K562 (cell line): ENCODE measurements around the gene DVL2. TPM values are rescaled to one million over a fixed set of nuclear protein-coding genes. Genes with fewer than 3 reads are reported as not detected.

Source experiments
- ATAC-seq: fragments of 200-7000 bp; cut with Tn5 transposase; 3 replicates; pipeline ENCODE4 v1.9.1; 2020; ENCODE audit warnings: moderate library complexity
- BruUV-seq: library from RNA; stranded (reverse); fragments of 400-500 nt; replicated peaks from 2 replicates; lab custom pipeline; 2021; lab: Mats Ljungman, UMichigan
- CTCF ChIA-PET: fragments of 300-600 bp; formaldehyde crosslinking; extraction: SDS; loops from one replicate; lab custom pipeline; 2021; ENCODE audit warnings: low intra/inter-chr PET ratio; lab: Yijun Ruan, JAX
- POLR2A ChIA-PET: fragments of 300-600, 350-650 bp; sonication (Branson Sonifier 250); formaldehyde crosslinking; extraction: SDS; loops from one replicate; lab custom pipeline; 2021; ENCODE audit warnings: antibody characterized with exemption, inconsistent platforms; lab: Yijun Ruan, JAX
- DNase-seq, 4 experiments: peaks; one replicate each; pipeline versions ENCODE4 v3.0.0 to v3.0.0-alpha.2; 2011 to 2018; ENCODE audit warnings: low spot score in 3 of 4, mixed read lengths in 3 of 4; ENCODE audit errors: extremely low read depth in 1 of 4
- FAIRE-seq: peaks from 2 replicates; lab custom pipeline; 2011; peaks lifted over from hg19 to GRCh38; lab: Jason Lieb, UNC
- H2AFZ ChIP-seq: 2 replicates; pipeline ENCODE4 v1.6.0; 2011; ENCODE audit warnings: low read depth, low read length, control low read depth, inconsistent platforms
- H3K27ac ChIP-seq: fragments of 200-600 bp; 3 replicates; pipeline ENCODE4 v1.8.0; 2011; ENCODE audit warnings: low read depth, mild to moderate bottlenecking, control low read depth, inconsistent platforms, low read length, moderate library complexity, mixed read lengths; ENCODE audit errors: extremely low read depth
- H3K27me3 ChIP-seq, 2 experiments: fragments of 300-600 bp in 1 of 2; 2 replicates in 1 of 2; 3 replicates in 1 of 2; pipeline versions ENCODE4 v1.6.0 to v1.8.0; 2011; ENCODE audit warnings: inconsistent platforms in 2 of 2, low read length in 2 of 2, mild to moderate bottlenecking in 1 of 2, mixed read lengths in 1 of 2, moderate library complexity in 1 of 2; ENCODE audit not compliant: control insufficient read depth in 2 of 2, insufficient read depth in 2 of 2
- H3K36me3 ChIP-seq: fragments of 300-600 bp; 3 replicates; pipeline ENCODE4 v1.8.0; 2011; ENCODE audit warnings: mild to moderate bottlenecking, low read length, inconsistent platforms; ENCODE audit not compliant: control insufficient read depth, insufficient read depth
- H3K4me1 ChIP-seq, 2 experiments: fragments of 200-600 bp in 1 of 2; replicated peaks in 1 of 2; 2 replicates in 1 of 2; 3 replicates in 1 of 2; pipeline versions ENCODE4 v1.5.1 to v1.8.0; 2011; ENCODE audit warnings: inconsistent platforms in 2 of 2, low read length in 2 of 2, mild to moderate bottlenecking in 1 of 2, mixed read lengths in 1 of 2, moderate library complexity in 1 of 2; ENCODE audit not compliant: control insufficient read depth in 2 of 2, insufficient read depth in 2 of 2
- H3K4me2 ChIP-seq: 2 replicates; pipeline ENCODE4 v1.6.1; 2011; ENCODE audit warnings: low read length, control low read depth, inconsistent platforms, mixed read lengths; ENCODE audit not compliant: insufficient read depth
- H3K4me3 ChIP-seq: fragments of 200-600 bp; sonication (generic), shearing (Covaris generic); 2 replicates; pipeline ENCODE4 v1.5.1; 2016; ENCODE audit warnings: control low read depth, inconsistent platforms
- H3K79me2 ChIP-seq: fragments of 200-600 bp; 3 replicates; pipeline ENCODE4 v1.8.0; 2011; ENCODE audit warnings: low read length, inconsistent platforms; ENCODE audit not compliant: control insufficient read depth, insufficient read depth
- H3K9ac ChIP-seq, 2 experiments: 2 replicates each; pipeline versions ENCODE4 v1.6.0 to v1.6.1; 2011; ENCODE audit warnings: low read depth in 2 of 2, low read length in 2 of 2, control low read depth in 1 of 2, inconsistent platforms in 1 of 2, mild to moderate bottlenecking in 1 of 2, mixed read lengths in 1 of 2; ENCODE audit not compliant: insufficient read depth in 1 of 2
- H3K9me1 ChIP-seq: one replicate; pipeline ENCODE4 v1.6.0; 2011; ENCODE audit warnings: inconsistent platforms, mild to moderate bottlenecking, low read length, moderate library complexity; ENCODE audit not compliant: control insufficient read depth, insufficient read depth
- H3K9me3 ChIP-seq: replicated peaks from 2 replicates; pipeline ENCODE4 v1.5.1; 2011; ENCODE audit warnings: low read depth, low read length, inconsistent platforms; ENCODE audit not compliant: control insufficient read depth, insufficient read depth
- H4K20me1 ChIP-seq: replicated peaks from 2 replicates; pipeline ENCODE4 v1.6.1; 2011; ENCODE audit warnings: low read length, inconsistent platforms, mixed read lengths; ENCODE audit not compliant: control insufficient read depth, insufficient read depth
- ETS2 ChIP-seq: IDR thresholded peaks from 2 replicates; pipeline ENCODE4 v1.6.1; 2016; ENCODE audit warnings: borderline replicate concordance, missing genetic modification characterization, mild to moderate bottlenecking, moderate library complexity, missing compliant biosample characterization; ENCODE audit not compliant: poor library complexity, severe bottlenecking
- KDM5B ChIP-seq: fragments of 200-600 bp; sonication (generic); IDR thresholded peaks from 2 replicates; pipeline ENCODE4 v1.6.1; 2012; ENCODE audit warnings: low read depth, mild to moderate bottlenecking, moderate library complexity, low read length, control low read depth, inconsistent platforms; ENCODE audit not compliant: insufficient replicate concordance
- SMAD3 ChIP-seq: fragments of 450-650 bp; formaldehyde crosslinking; conservative IDR thresholded peaks from 2 replicates; pipeline ENCODE4 v1.4.0; 2020; ENCODE audit warnings: mild to moderate bottlenecking
- ZBTB7A ChIP-seq: IDR thresholded peaks from 2 replicates; pipeline ENCODE4 v1.6.1; 2011; ENCODE audit warnings: low read depth, mild to moderate bottlenecking, low read length, moderate library complexity, borderline replicate concordance; ENCODE audit not compliant: control insufficient read depth
- WGBS: fragments of 100-300 bp; shearing (Covaris generic); methylation state at CpG from one replicate; pipeline ENCODE4 v1.1.6; 2016; ENCODE audit warnings: low coverage, mixed read lengths; ENCODE audit not compliant: insufficient coverage; ENCODE audit errors: missing lambda C conversion rate; 5-methylcytosine and 5-hydroxymethylcytosine counted together
- in situ Hi-C: fragments of 300-500 bp; cut with MboI; formaldehyde crosslinking; loops from 4 replicates; pipeline ENCODE4 v1.15.0; 2018; ENCODE audit warnings: inconsistent platforms, mixed read lengths
- intact Hi-C: fragments of 100-400 bp; cut with micrococcal nuclease; formaldehyde crosslinking; loops from 2 replicates; pipeline ENCODE4 v1.14.2; 2022
- polyA plus RNA-seq, 8 experiments: library from polyadenylated mRNA; depleted of rRNA in 4 of 8; stranded (reverse) in 5 of 8; unstranded in 3 of 8; fragments of >200 nt; fragmentation: Nextera tagmentation in 2 of 8; fragmentation: Illumina TruSeq in 1 of 8; extraction: Ambion mirVana in 2 of 8; extraction: Trizol in 1 of 8; gene quantifications; 2 replicates each; pipeline versions ENCODE4 v1.2.1 to v1.2.3, GENCODE V29; 2011 to 2014; ENCODE audit warnings: inconsistent platforms in 1 of 8, missing spikeins in 1 of 8
- total RNA-seq, 7 experiments: library from RNA; depleted of rRNA in 6 of 7; stranded (reverse); fragments of >200 nt in 6 of 7; fragmentation: Illumina TruSeq in 2 of 7; extraction: Trizol in 2 of 7; gene quantifications; 2 replicates each; pipeline versions ENCODE4 v1.2.1 to v1.2.3, GENCODE V29; 2011 to 2021; ENCODE audit warnings: low replicate concordance in 1 of 7

Gene DVL2
- total and polyA plus RNA-seq, 9 of the 15 experiments (the other 6 are each of a cell fraction or from before 2014, with no cell fraction given) = 1.3 to 49.5 (median 24.3) TPM

DNA sequence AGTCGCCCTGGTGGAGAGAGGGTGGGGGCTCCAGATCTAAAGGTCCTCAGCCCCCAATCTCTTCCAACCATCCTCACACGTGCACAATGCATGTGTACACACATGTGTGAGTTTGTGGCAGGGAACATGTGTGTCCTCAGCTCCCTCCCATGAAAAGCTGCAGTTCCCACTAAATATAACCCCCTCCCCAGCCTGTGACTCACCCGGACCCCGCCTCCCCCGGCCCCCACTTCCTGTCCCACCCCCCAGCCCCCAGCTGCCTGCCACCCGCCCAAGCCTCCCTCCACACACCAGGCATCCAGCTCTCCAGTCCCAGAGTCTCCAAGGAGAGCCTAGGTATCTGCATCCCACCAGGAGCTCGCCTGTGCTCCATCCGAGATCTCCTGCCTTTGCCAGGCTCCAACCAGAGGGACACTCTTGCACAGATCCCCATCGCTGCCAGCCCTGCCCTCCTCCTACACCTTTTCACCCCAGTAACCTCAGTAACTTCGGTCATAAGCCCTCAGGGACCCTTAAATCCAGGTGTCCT lies 18.6 kb downstream of the DVL2 start:
- H2AFZ ChIP-seq = peak overlapping the region; percentile 19; the same call in 1 of the 2 replicates
- H3K4me1 ChIP-seq = peaks cover 34 to 54% of the 10 kb centered on the region in 2 experiments
- H3K9me3 ChIP-seq = no peaks in the 10 kb centered on the region
- H3K27ac ChIP-seq = peak overlapping the region; percentile 39; the same call in 2 of the 3 replicates
- peak overlapping the region; percentile 85 for H3K4me2 ChIP-seq
- peaks cover 3% of the 10 kb centered on the region for H3K9me1 ChIP-seq
- peak overlapping the region; percentile 20 to 82; a peak in 3 of 4 replicates for H3K9ac ChIP-seq
- POLR2A ChIA-PET = no interaction called here
- CTCF ChIA-PET = no interaction called here
- peak in 1 of 4 experiments; percentile 40 for DNase-seq
- no TSS peak for BruUV-seq
- H3K4me3 ChIP-seq = peak overlapping the region; percentile 44
- 20% methylated on average over 7 of the region's 10 CpGs for WGBS
- no peaks in the 10 kb centered on the region for H3K27me3 ChIP-seq
- peak; percentile 22; the same call in 1 of the 2 replicates for TF ChIP-seq ZBTB7A
- no peak for TF ChIP-seq ETS2
- peak; percentile 21 for TF ChIP-seq KDM5B
- TF ChIP-seq SMAD3 (CRISPR knock-in tag) = no peak
- FAIRE-seq = no peak
- in situ Hi-C loops = no loop called here
- H3K79me2 ChIP-seq = peaks cover 49% of the 10 kb centered on the region
- peaks cover under 1% of the 10 kb centered on the region; the same call in 1 of the 2 replicates for H4K20me1 ChIP-seq
- no peak for ATAC-seq
- H3K36me3 ChIP-seq = peaks cover 3% of the 10 kb centered on the region; the same call in 2 of the 3 replicates
- intact Hi-C loops = no loop called here
